Breast epithelium (tissue), 4 donors: ENCODE measurements around the gene C12orf75. TPM values are rescaled to one million over a fixed set of nuclear protein-coding genes. Genes with fewer than 3 reads are reported as not detected.

ENCODE experiments used
- DNase-seq, 2 donors: peaks; one replicate each; pipeline ENCODE4 v3.0.0-alpha.2; 2019; ENCODE audit warnings: low spot score in 2 of 2
- H3K27ac ChIP-seq, 2 donors: fragments of 200-600 bp; sonication (generic) in 1 of 2; one replicate each; pipeline ENCODE4 v1.5.1; 2016 to 2019; ENCODE audit warnings: mild to moderate bottlenecking in 1 of 2
- H3K27me3 ChIP-seq, 2 donors: fragments of 200-600 bp; sonication (generic) in 1 of 2; one replicate each; pipeline versions ENCODE4 v1.5.1 to v1.6.0; 2017 to 2019; ENCODE audit warnings: control low read depth in 1 of 2, mild to moderate bottlenecking in 1 of 2
- H3K36me3 ChIP-seq: fragments of 200-600 bp; one replicate; pipeline ENCODE4 v1.5.1; 2019
- H3K4me1 ChIP-seq, 2 donors: fragments of 200-600 bp; sonication (generic); one replicate each; pipeline ENCODE4 v1.5.1; 2016 to 2019; ENCODE audit warnings: control low read depth in 1 of 2
- H3K4me3 ChIP-seq, 3 donors: fragments of 200-600 bp; sonication (generic); 1 replicate in 2 of 3; 2 replicates in 1 of 3; pipeline ENCODE4 v1.5.1; 2016 to 2019; ENCODE audit warnings: mild to moderate bottlenecking in 3 of 3, moderate library complexity in 2 of 3
- H3K9me3 ChIP-seq, 2 donors: fragments of 200-600 bp; sonication (generic) in 1 of 2; one replicate each; pipeline ENCODE4 v1.5.1; 2016 to 2019; ENCODE audit warnings: control low read depth in 1 of 2
- CTCF ChIP-seq, 3 donors: fragments of 450-650 bp; IDR thresholded peaks; one replicate each; pipeline ENCODE4 v1.5.1; 2016 to 2017; ENCODE audit warnings: antibody characterized with exemption in 3 of 3, mild to moderate bottlenecking in 3 of 3, moderate library complexity in 3 of 3
- POLR2A ChIP-seq: fragments of 450-650 bp; IDR thresholded peaks from one replicate; pipeline ENCODE4 v1.6.1; 2016; ENCODE audit warnings: antibody characterized with exemption, mild to moderate bottlenecking, moderate library complexity
- POLR2AphosphoS5 ChIP-seq, 3 donors: sonication (generic); formaldehyde crosslinking; IDR thresholded peaks; one replicate each; pipeline ENCODE4 v1.6.1; 2017; ENCODE audit warnings: antibody characterized with exemption in 3 of 3
- intact Hi-C: fragments of 100-400 bp; cut with DNase I; formaldehyde crosslinking; loops from one replicate; pipeline ENCODE4 v1.15.1; 2023; ENCODE audit warnings: low total_unique reads
- total RNA-seq, 3 donors: library from RNA; depleted of rRNA; stranded (reverse); fragments of >200 nt; gene quantifications; one replicate each; pipeline ENCODE4 v1.1.0, GENCODE V29; 2016

Gene C12orf75
- total RNA-seq, 3 donors from 2014 or later = 2.4 to 20.9 (median 20.0) TPM

- no peak overlapping the region for H3K27ac ChIP-seq
- no peaks in the 10 kb centered on the region for H3K4me1 ChIP-seq
Measured at GRCh38 chr12:105359856-105360255, 29.4 kb downstream of the C12orf75 start.

GRCh38 chr12:105363890-105364289, 33.4 kb downstream of the C12orf75 start:
- DNase-seq = no peak
- Histone ChIP-seq H3K27me3 (no peaks in the 10 kb centered on the region), H3K36me3 (no peaks in the 10 kb centered on the region), H3K9me3 (no peaks in the 10 kb centered on the region), H3K27ac (no peak overlapping the region), H3K4me3 (no peak overlapping the region), H3K4me1 (no peaks in the 10 kb centered on the region)
- no peak for TF ChIP-seq CTCF (IDR thresholded peaks at IDR 0.05)
- no peak for TF ChIP-seq POLR2A
- no peak for TF ChIP-seq POLR2AphosphoS5 (IDR thresholded peaks at IDR 0.05)
- intact Hi-C loops = no loop called here

More at GRCh38 chr12:105359856-105360255, 29.4 kb downstream of the C12orf75 start:
- intact Hi-C loops = no loop called here
- Histone ChIP-seq H3K4me3 (no peak overlapping the region), H3K36me3 (no peaks in the 10 kb centered on the region), H3K9me3 (no peaks in the 10 kb centered on the region), H3K27me3 (no peaks in the 10 kb centered on the region)
- DNase-seq = no peak
- TF ChIP-seq CTCF (IDR thresholded peaks at IDR 0.05) = no peak
- TF ChIP-seq POLR2A = no peak
- TF ChIP-seq POLR2AphosphoS5 (IDR thresholded peaks at IDR 0.05) = no peak

DNA sequence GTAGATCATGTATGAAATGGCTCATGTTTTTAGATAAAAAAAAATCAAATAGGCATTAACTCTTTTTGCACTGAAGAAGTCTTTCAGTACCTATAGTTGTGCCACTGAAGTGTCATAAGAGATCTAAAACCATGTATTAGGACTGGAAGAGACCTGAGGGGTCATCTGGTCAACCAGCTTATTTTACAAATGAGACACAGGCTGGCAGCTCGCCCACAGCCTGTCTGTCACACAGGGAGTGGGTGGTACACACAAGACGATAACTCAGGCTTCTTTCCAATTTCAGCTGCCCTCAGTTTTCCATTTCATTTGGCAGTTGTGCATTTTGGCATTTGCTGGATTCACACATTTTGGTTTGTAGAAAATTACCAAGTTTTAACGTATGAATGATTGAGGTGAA, 34.7 kb downstream of the C12orf75 start:
- no peaks in the 10 kb centered on the region for H3K27me3 ChIP-seq
- intact Hi-C loops = no loop called here

DNA sequence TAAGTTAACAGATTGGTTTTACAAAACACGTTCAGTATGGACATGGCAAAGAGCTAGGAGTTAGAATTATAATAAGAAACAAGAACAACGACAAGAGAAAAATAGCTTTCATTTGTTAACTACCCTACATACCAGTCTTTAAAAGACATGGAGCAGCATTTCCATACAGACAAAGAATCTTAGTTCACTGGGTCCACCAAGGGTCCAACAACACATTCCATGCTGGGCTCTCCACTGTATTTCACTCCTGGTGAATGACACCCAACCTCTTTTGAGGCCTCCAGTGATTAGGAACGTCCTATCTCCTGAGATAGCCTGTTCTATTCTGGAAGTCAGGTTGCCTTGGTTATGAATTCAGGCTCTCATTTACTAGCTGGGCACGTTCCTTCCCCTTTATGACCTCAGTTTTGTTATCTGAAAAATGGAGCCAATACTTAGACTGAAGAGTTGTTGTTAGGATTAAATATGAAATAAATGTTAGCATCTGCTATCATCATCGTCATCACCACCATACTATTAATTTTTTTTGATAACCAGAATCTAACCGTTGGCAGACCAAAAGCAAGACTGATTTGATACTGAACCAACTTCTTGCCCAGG, 37.7 kb downstream of the C12orf75 start:
- Histone ChIP-seq H3K36me3 (no peaks in the 10 kb centered on the region), H3K27ac (no peak overlapping the region), H3K4me3 (no peak overlapping the region), H3K27me3 (no peaks in the 10 kb centered on the region), H3K9me3 (no peaks in the 10 kb centered on the region), H3K4me1 (no peaks in the 10 kb centered on the region)
- DNase-seq = no peak
- TF ChIP-seq CTCF (IDR thresholded peaks at IDR 0.05) = no peak
- no peak for TF ChIP-seq POLR2AphosphoS5 (IDR thresholded peaks at IDR 0.05)
- no peak for TF ChIP-seq POLR2A
- intact Hi-C loops = no loop called here

More for the DNA sequence above, 34.7 kb downstream of the C12orf75 start:
- Histone ChIP-seq H3K4me1 (no peaks in the 10 kb centered on the region), H3K9me3 (no peaks in the 10 kb centered on the region), H3K4me3 (no peak overlapping the region), H3K36me3 (no peaks in the 10 kb centered on the region), H3K27ac (no peak overlapping the region)
- TF ChIP-seq CTCF (IDR thresholded peaks at IDR 0.05) (no peak), POLR2AphosphoS5 (IDR thresholded peaks at IDR 0.05) (no peak), POLR2A (no peak)
- DNase-seq = no peak

DNA sequence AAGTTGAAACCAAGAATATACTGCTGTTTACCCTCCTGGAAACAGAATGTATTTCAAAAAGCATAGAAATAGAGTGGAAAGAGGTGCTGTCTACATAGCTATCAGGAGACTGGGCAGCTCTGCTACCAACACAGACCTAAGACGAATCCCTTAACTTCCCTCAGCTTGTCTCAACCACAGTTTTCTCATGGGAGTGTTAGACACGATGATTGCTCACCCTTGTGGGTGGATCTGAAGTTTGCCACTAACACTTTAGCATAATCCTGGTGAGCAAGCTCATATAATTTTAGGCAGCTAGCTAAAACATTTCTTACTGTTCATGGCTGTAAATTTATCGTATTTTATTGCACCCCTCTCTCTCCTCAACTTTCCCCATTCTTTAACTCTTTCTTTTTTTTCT, 38.5 kb downstream of the C12orf75 start:
- Histone ChIP-seq H3K9me3 (no peaks in the 10 kb centered on the region), H3K27ac (no peak overlapping the region), H3K36me3 (no peaks in the 10 kb centered on the region), H3K4me1 (no peaks in the 10 kb centered on the region), H3K27me3 (no peaks in the 10 kb centered on the region), H3K4me3 (no peak overlapping the region)
- no peak for DNase-seq
- TF ChIP-seq POLR2A (no peak), CTCF (IDR thresholded peaks at IDR 0.05) (no peak), POLR2AphosphoS5 (IDR thresholded peaks at IDR 0.05) (no peak)
- intact Hi-C loops = no loop called here
